ENCODE results near the gene GTF2F2.

The GTF2F2 gene

DNA sequence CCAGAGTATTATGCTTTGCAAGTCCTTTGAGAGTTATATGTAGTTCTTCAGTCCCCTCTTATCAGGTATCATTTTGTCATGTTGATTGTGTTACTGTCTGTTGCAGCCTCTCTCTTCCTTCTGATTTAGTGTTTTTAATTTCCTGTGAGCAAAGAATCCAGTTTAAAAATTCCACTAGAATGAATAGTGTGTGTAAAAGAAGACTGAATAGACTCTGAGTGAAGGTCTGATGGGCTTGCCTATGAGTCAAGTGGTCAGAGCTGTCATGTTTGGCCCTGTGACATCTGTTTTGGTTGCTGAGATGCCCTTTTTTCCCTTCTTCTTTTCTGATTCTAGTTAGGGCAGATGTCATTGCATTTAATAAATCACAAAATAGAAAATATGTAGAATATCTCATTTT lies 103.9 kb downstream of the GTF2F2 start:
- Histone ChIP-seq H3K4me3 (no peak overlapping the region), H3K27ac (no peak overlapping the region)
- no peak for DNase-seq (ENCODE audit: low spot score)
- TF ChIP-seq, protein P1, sequence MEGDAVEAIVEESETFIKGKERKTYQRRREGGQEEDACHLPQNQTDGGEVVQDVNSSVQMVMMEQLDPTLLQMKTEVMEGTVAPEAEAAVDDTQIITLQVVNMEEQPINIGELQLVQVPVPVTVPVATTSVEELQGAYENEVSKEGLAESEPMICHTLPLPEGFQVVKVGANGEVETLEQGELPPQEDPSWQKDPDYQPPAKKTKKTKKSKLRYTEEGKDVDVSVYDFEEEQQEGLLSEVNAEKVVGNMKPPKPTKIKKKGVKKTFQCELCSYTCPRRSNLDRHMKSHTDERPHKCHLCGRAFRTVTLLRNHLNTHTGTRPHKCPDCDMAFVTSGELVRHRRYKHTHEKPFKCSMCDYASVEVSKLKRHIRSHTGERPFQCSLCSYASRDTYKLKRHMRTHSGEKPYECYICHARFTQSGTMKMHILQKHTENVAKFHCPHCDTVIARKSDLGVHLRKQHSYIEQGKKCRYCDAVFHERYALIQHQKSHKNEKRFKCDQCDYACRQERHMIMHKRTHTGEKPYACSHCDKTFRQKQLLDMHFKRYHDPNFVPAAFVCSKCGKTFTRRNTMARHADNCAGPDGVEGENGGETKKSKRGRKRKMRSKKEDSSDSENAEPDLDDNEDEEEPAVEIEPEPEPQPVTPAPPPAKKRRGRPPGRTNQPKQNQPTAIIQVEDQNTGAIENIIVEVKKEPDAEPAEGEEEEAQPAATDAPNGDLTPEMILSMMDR (IDR thresholded peaks at IDR 0.05) = no peak

DNA sequence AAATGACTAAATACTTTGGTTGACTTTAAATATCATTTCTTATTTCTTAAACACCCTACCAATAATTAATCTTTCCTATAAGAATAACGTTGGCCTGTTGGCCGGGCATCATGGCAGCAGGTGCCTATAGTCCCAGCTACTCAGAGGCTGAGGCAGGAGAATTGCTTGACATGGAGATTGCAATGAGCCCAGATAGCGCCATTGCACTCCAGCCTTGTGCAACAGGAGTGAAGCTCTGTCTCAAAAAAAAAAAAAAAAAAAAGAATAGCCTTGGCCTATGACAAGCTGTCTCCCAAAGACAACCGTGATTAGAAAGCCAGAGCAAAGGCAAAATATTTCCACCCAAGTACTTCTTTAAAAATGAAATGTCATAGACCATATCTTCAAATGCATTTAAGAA lies 105.1 kb downstream of the GTF2F2 start:
- Histone ChIP-seq H3K27ac (no peak overlapping the region), H3K4me3 (no peak overlapping the region)
- no peak for DNase-seq (ENCODE audit: low spot score)
- TF ChIP-seq, protein P1 (IDR thresholded peaks at IDR 0.05) = no peak

DNA sequence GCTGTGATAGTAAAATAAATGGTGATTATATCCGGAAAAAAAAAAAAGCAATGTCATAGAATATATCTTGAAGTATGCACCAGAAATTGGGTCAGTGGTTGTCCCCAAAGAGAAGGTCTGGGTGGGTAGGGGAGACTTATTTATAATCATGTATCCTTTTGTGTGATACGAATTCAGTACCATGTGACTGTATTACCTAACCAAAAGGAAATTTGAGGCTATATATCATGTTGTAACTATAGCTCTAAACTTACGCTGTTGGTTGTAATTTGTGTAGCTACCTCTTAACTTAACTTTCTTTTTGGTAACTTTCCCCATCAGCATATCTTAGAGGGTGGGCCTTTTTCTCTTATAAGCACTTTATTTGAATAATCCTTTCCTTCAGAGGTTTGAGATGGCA lies 105.7 kb downstream of the GTF2F2 start:
- TF ChIP-seq, protein P1 (IDR thresholded peaks at IDR 0.05) = no peak
- no peak for DNase-seq (ENCODE audit: low spot score)
- Histone ChIP-seq H3K4me3 (no peak overlapping the region), H3K27ac (no peak overlapping the region)

DNA sequence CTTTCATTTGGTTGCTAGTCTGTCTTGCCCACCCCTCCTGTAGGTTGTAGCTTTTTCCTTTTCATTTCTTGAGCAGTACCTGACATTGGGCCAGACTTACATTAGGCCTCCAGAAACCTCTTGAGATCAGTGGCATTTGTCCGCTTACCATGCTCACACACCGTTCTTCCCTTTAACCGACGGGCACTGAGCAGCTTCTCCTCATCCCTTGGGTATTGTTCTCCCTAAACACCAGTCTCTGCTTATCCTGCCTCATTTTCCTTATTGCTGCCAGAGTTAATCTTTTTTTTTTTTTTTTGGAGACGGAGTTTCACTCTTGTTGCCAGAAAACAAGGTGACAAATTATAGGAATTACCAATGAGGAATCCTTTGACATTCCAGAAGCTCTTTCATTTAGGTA lies 107.7 kb downstream of the GTF2F2 start:
- DNase-seq (ENCODE audit: low spot score) = no peak
- TF ChIP-seq, protein P1 (IDR thresholded peaks at IDR 0.05) = no peak
- Histone ChIP-seq H3K27ac (no peak overlapping the region), H3K4me3 (no peak overlapping the region)

DNA sequence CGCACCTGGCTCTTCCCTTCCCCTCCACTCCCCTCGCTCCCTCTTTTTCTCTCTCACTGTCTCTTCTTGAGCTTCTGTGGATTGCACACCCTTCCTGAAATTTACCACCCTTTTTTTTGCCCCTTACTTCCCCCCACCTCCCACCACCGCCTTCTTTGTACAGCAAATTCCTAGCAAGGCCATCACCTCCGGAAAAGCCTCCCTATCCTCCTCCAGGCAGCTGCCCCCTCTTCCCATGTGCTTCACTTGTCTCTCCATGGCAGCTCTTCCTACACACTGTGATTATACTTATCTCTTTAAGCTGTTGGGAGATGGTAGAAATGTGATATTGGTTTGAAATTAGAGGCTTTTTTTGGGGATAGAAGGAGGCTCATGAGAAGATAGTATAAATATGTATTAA lies 108.9 kb downstream of the GTF2F2 start:
- H3K27ac ChIP-seq = no peak overlapping the region
- TF ChIP-seq, protein P1 (IDR thresholded peaks at IDR 0.05) = no peak
- no peak for DNase-seq (ENCODE audit: low spot score)
- no peak overlapping the region for H3K4me3 ChIP-seq

DNA sequence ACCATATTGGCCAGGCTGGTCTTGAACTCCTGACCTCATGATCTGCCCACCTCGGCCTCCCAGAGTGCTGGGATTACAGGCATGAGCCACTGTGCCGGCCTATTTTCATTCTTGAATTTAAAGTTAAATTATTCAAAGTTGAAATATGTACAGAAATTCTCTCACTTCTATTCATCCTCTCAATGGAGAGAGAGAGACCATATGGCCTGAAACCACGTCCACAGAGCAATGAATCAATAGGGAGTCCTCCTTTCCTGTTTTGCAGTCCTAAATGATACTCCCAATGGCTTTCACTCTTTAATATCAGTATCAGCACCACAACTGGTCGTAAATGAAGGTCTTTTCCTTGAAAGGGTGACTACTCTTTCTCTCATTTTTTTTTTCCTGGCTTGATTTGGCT lies 111.0 kb downstream of the GTF2F2 start:
- Histone ChIP-seq H3K27ac (no peak overlapping the region), H3K4me3 (no peak overlapping the region)
- TF ChIP-seq, protein P1 (IDR thresholded peaks at IDR 0.05) = no peak
- no peak for DNase-seq (ENCODE audit: low spot score)

DNA sequence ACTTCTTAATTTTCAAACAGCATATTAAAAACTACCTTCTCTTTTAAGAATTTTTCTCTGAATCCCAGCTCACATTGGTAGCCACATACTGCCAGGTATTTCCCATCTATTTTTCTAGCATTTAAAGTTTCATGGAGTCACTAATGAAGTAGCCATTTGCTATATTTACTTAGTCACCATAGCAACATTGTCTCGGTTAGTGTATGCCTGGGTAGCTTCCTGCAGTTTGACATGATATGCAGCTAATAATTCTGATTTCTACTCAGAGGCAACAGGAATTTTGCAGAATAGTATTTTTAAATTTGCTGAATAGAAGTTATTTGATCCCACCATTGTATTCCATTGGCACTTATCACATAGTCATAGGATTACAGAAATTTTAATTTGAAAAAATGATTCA lies 111.4 kb downstream of the GTF2F2 start:
- Histone ChIP-seq H3K27ac (no peak overlapping the region), H3K4me3 (no peak overlapping the region)
- TF ChIP-seq, protein P1 (IDR thresholded peaks at IDR 0.05) = no peak
- no peak for DNase-seq (ENCODE audit: low spot score)

Measured in coronary artery (tissue), 2 donors.